H9 (cell line): ENCODE data around the gene KAZN. TPM values are rescaled to one million over a fixed set of nuclear protein-coding genes. Genes with fewer than 3 reads are reported as not detected.

ENCODE experiments used
- DNase-seq: peaks from one replicate; pipeline ENCODE4 v3.0.0-alpha.2; 2017
- H2AFZ ChIP-seq: one replicate; pipeline ENCODE4 v1.6.1; 2013; ENCODE audit warnings: mild to moderate bottlenecking, low read length, control low read depth, moderate library complexity
- H2AK5ac ChIP-seq: 2 replicates; pipeline ENCODE4 v1.6.1; 2013; ENCODE audit warnings: low read length, control low read depth, mixed read lengths; ENCODE audit not compliant: insufficient read length
- H2BK120ac ChIP-seq: one replicate; pipeline ENCODE4 v1.6.1; 2013; ENCODE audit warnings: low read depth, mild to moderate bottlenecking, low read length, control low read depth, inconsistent platforms; ENCODE audit not compliant: poor library complexity, severe bottlenecking
- H2BK12ac ChIP-seq: 2 replicates; pipeline ENCODE4 v1.6.1; 2013; ENCODE audit warnings: low read length, control low read depth, mixed read lengths, low read depth; ENCODE audit not compliant: insufficient read length
- H2BK15ac ChIP-seq: 2 replicates; pipeline ENCODE4 v1.6.1; 2013; ENCODE audit warnings: low read depth, low read length, control low read depth
- H2BK20ac ChIP-seq: one replicate; pipeline ENCODE4 v1.6.1; 2013; ENCODE audit warnings: low read depth, mild to moderate bottlenecking, low read length, control low read depth, inconsistent platforms; ENCODE audit not compliant: poor library complexity, severe bottlenecking
- H2BK5ac ChIP-seq: 2 replicates; pipeline ENCODE4 v1.6.1; 2013; ENCODE audit warnings: low read length, control low read depth, mixed read lengths; ENCODE audit not compliant: insufficient read length
- H3K14ac ChIP-seq: 2 replicates; pipeline ENCODE4 v1.6.1; 2013; ENCODE audit warnings: low read length, control low read depth; ENCODE audit not compliant: insufficient read depth
- H3K18ac ChIP-seq: 2 replicates; pipeline ENCODE4 v1.6.1; 2013; ENCODE audit warnings: low read depth, mild to moderate bottlenecking, mixed read lengths, low read length, control low read depth; ENCODE audit not compliant: insufficient read length
- H3K23ac ChIP-seq: 2 replicates; pipeline ENCODE4 v1.6.1; 2013; ENCODE audit warnings: low read length, control low read depth, mixed read lengths, low read depth; ENCODE audit not compliant: insufficient read length
- H3K23me2 ChIP-seq: 2 replicates; pipeline ENCODE4 v1.6.1; 2013; ENCODE audit warnings: low read depth, mild to moderate bottlenecking, mixed read lengths, low read length, control low read depth; ENCODE audit not compliant: insufficient read length, poor library complexity, severe bottlenecking
- H3K27ac ChIP-seq: 2 replicates; pipeline ENCODE4 v1.5.1; 2013; ENCODE audit warnings: low read length, control low read depth, mixed read lengths, low read depth; ENCODE audit not compliant: insufficient read length
- H3K27me3 ChIP-seq: 2 replicates; pipeline ENCODE4 v1.6.1; 2013; ENCODE audit warnings: low read length, control low read depth, inconsistent platforms; ENCODE audit not compliant: insufficient read depth
- H3K4ac ChIP-seq: 2 replicates; pipeline ENCODE4 v1.6.1; 2013; ENCODE audit warnings: low read depth, mild to moderate bottlenecking, control low read depth, inconsistent platforms, low read length, moderate library complexity
- H3K4me1 ChIP-seq: 2 replicates; pipeline ENCODE4 v1.6.1; 2013; ENCODE audit warnings: low read length, control low read depth, inconsistent platforms; ENCODE audit not compliant: insufficient read depth
- H3K4me2 ChIP-seq: 2 replicates; pipeline ENCODE4 v1.6.1; 2013; ENCODE audit warnings: low read length, control low read depth, mixed read lengths; ENCODE audit not compliant: insufficient read length, insufficient read depth
- H3K56ac ChIP-seq: 2 replicates; pipeline ENCODE4 v1.6.1; 2013; ENCODE audit warnings: low read depth, mild to moderate bottlenecking, mixed read lengths, low read length, control low read depth; ENCODE audit not compliant: insufficient read length
- H3K79me1 ChIP-seq: 2 replicates; pipeline ENCODE4 v1.6.1; 2013; ENCODE audit warnings: low read depth, mild to moderate bottlenecking, moderate library complexity, low read length, control low read depth, inconsistent platforms; ENCODE audit not compliant: insufficient read depth, poor library complexity, severe bottlenecking
- H3K79me2 ChIP-seq: 2 replicates; pipeline ENCODE4 v1.6.1; 2013; ENCODE audit warnings: low read length, control low read depth, inconsistent platforms; ENCODE audit not compliant: insufficient read depth
- H3K9ac ChIP-seq: 2 replicates; pipeline ENCODE4 v1.6.1; 2013; ENCODE audit warnings: low read length, control low read depth, mixed read lengths; ENCODE audit not compliant: insufficient read length; ENCODE audit errors: extremely low read depth
- H3K9me3 ChIP-seq: one replicate; pipeline ENCODE4 v1.6.1; 2013; ENCODE audit warnings: low read depth, low read length, inconsistent platforms; ENCODE audit not compliant: control insufficient read depth
- H3T11ph ChIP-seq: one replicate; pipeline ENCODE4 v1.6.1; 2013; ENCODE audit warnings: mild to moderate bottlenecking, low read length, control low read depth, inconsistent platforms
- H4K20me1 ChIP-seq: one replicate; pipeline ENCODE4 v1.6.1; 2013; ENCODE audit not compliant: control insufficient read depth, insufficient read length, insufficient read depth
- H4K5ac ChIP-seq: 2 replicates; pipeline ENCODE4 v1.6.1; 2013; ENCODE audit warnings: low read depth, mild to moderate bottlenecking, mixed read lengths, low read length, control low read depth; ENCODE audit not compliant: insufficient read length
- H4K8ac ChIP-seq: replicated peaks from 2 replicates; pipeline ENCODE4 v1.6.1; 2013; ENCODE audit warnings: low read length, control low read depth, mixed read lengths, low read depth; ENCODE audit not compliant: insufficient read length
- H4K91ac ChIP-seq: 2 replicates; pipeline ENCODE4 v1.6.1; 2013; ENCODE audit warnings: low read depth, mild to moderate bottlenecking, moderate library complexity, mixed read lengths, low read length, control low read depth; ENCODE audit not compliant: insufficient read length
- H3K27ac Mint-ChIP-seq, 3 experiments: 2 replicates in 2 of 3; 3 replicates in 1 of 3; pipeline ENCODE4 v1.8.0; 2020 to 2021; ENCODE audit warnings: mixed read lengths in 3 of 3, mild to moderate bottlenecking in 1 of 3, moderate library complexity in 1 of 3
- H3K27me3 Mint-ChIP-seq: 2 replicates; pipeline ENCODE4 v1.8.0; 2021; ENCODE audit warnings: low read depth, mild to moderate bottlenecking, moderate library complexity, mixed read lengths
- H3K36me3 Mint-ChIP-seq, 3 experiments: 2 replicates in 2 of 3; 3 replicates in 1 of 3; pipeline ENCODE4 v1.8.0; 2020 to 2021; ENCODE audit warnings: low read depth in 3 of 3, mixed read lengths in 3 of 3; ENCODE audit not compliant: insufficient read depth in 1 of 3
- H3K4me1 Mint-ChIP-seq, 2 experiments: 2 replicates each; pipeline ENCODE4 v1.8.0; 2020; ENCODE audit warnings: mixed read lengths in 2 of 2
- H3K4me3 Mint-ChIP-seq, 2 experiments: 2 replicates in 1 of 2; 3 replicates in 1 of 2; pipeline ENCODE4 v1.8.0; 2020 to 2021; ENCODE audit warnings: mild to moderate bottlenecking in 2 of 2, mixed read lengths in 2 of 2, moderate library complexity in 1 of 2
- H3K9me3 Mint-ChIP-seq, 2 experiments: 2 replicates in 1 of 2; 3 replicates in 1 of 2; pipeline ENCODE4 v1.8.0; 2020; ENCODE audit warnings: mild to moderate bottlenecking in 2 of 2, mixed read lengths in 2 of 2, moderate library complexity in 1 of 2
- CTCF ChIP-seq: fragments of 200-600 bp; sonication (generic); conservative IDR thresholded peaks from 3 replicates; pipeline ENCODE4 v1.8.0; 2021; ENCODE audit warnings: antibody characterized with exemption, mild to moderate bottlenecking
- WGBS: extraction: QIAGEN DNeasy Blood & Tissue Kit; methylation state at CpG from one replicate; pipeline ENCODE4 v1.1.7; 2013; ENCODE audit warnings: missing lambda C conversion rate, low lambda C conversion rate, mixed read lengths; ENCODE audit not compliant: insufficient read length; ENCODE audit errors: extremely low coverage; 5-methylcytosine and 5-hydroxymethylcytosine counted together
- total RNA-seq: library from RNA; stranded (reverse); gene quantifications from 2 replicates; pipeline ENCODE4 v1.2.1, GENCODE V29; 2021

Gene KAZN
- total RNA-seq, 1 experiment from 2014 or later, result 7.6 TPM

- no peak for DNase-seq
- H2BK120ac ChIP-seq, result no peak overlapping the region
- no peak overlapping the region for H2BK20ac ChIP-seq
- peaks cover 2 to 6% of the 10 kb centered on the region in 2 experiments; a peak in 4 of 5 replicates for H3K9me3 Mint-ChIP-seq
- no peak overlapping the region for H3K27ac ChIP-seq
- no peak overlapping the region for H4K5ac ChIP-seq
- no peak overlapping the region for H2AK5ac ChIP-seq
- TF ChIP-seq CTCF, result no peak
- H3K4me1 ChIP-seq, result no peaks in the 10 kb centered on the region
- H4K91ac ChIP-seq, result no peak overlapping the region
- no peak overlapping the region for H2BK12ac ChIP-seq
- no peaks in the 10 kb centered on the region for H3K23me2 ChIP-seq
- no peak overlapping the region for H3K56ac ChIP-seq
- H3K79me1 ChIP-seq, result no peaks in the 10 kb centered on the region
- peaks cover 25% of the 10 kb centered on the region for H3K27me3 Mint-ChIP-seq
- H3K4me1 Mint-ChIP-seq, result no peaks in the 10 kb centered on the region
- H3K27ac Mint-ChIP-seq, result no peak overlapping the region
- H3K4me2 ChIP-seq, result no peak overlapping the region
- no peaks in the 10 kb centered on the region for H3K79me2 ChIP-seq
- H3K14ac ChIP-seq, result no peak overlapping the region
- no peak overlapping the region for H4K8ac ChIP-seq
- no peak overlapping the region for H3K4me3 Mint-ChIP-seq
- H3K36me3 Mint-ChIP-seq, result peaks cover 0 to 2% (median 0%) of the 10 kb centered on the region in 3 experiments; a peak in 1 of 7 replicates
- H3K23ac ChIP-seq, result no peak overlapping the region
- no peak overlapping the region for H3K4ac ChIP-seq
- H2BK15ac ChIP-seq, result no peak overlapping the region
- no peaks in the 10 kb centered on the region for H4K20me1 ChIP-seq
- WGBS, result no CpG with 5 or more reads among the region's 4 CpGs
- no peaks in the 10 kb centered on the region; the same call in 1 of the 2 replicates for H3K27me3 ChIP-seq
- no peak overlapping the region for H2BK5ac ChIP-seq
- H3K9ac ChIP-seq, result no peak overlapping the region
- no peaks in the 10 kb centered on the region for H3K9me3 ChIP-seq
- H3T11ph ChIP-seq, result no peak overlapping the region
- no peak overlapping the region for H3K18ac ChIP-seq
- H2AFZ ChIP-seq, result no peak overlapping the region
These were observed 17.5 kb upstream of the KAZN start for GRCh38 chr1:14580986-14581385.
